HuH-7 (cell line): ENCODE measurements around the gene FYCO1.
"Not testable (repeated sequence)": the region's sequence is repeated elsewhere in the genome, so short reads cannot be mapped to it uniquely, and the experiment has no call there.

ENCODE experiments used
- DNase-seq: peaks from one replicate; pipeline ENCODE4 v3.0.0; 2011; ENCODE audit warnings: low spot score

Gene FYCO1

DNA sequence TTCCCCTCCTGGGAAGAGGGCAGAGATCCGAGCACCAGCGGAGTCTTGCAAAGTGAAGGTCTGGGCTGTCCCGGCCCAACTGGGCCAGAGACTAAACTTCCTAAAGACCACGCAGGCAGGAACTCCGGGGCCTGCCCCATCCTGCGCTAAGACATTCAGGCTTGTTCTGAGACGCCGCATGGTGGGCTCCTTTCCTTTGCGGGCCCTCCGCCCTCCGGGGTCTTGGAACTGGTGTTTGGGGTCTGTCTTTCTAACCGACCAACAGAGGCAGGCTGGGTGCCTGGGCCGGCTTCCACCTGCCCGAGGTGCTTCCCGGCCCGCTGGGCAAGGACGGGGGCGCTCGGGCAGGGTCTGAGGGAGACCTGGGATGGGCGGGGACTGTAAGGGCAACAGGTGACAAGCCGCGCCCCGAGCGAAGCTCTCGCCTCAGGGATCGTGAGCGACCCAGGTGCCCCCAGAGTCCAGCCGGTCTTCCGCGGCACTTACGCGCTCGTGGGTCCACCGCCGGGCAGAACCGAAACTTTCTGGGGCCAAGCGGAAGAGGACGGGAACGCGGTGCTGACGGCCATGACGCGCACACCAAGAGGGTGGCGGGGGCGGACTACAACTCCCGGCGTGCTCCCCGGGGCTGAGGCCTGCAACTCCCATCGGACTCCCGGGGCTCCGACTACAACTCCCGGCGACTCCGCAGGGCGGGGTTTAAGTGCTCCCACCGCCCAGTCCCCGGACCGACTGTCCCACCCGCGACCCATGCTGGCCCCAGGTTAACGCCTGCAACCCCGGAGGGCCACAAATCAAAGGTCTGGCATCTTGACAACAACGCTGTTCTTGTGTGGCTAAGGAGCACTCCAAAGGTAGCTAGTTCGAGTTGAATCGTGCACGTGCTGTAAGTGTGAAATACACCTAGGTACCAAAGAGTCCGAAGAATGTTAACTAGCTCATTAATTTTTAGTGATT is at the start of gene FYCO1:
Gene FYCO1, minus strand, starts transcription at position 589 of the 957 bp plus-strand sequence. CDS start 10,914 bp downstream, outside the sequence.
- peak; percentile 96 for DNase-seq

DNA sequence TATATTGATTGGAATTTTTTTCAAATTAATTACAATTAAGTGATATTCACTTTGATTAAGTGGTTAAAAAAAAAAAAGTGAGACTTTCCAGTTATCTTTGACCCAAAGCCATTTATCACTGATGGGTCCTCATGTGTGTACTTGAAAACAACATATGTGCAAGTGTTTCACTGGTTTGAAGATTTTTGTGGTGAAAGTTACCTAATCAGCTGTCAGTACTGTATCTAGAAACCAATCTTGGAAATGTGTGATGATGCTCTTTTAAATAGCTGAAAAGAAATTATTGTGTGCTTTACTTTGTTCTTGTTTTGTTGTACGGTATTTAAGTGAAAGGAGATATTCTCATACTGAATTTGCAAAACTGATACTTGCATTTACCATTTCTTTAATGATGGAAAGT is 43.3 kb upstream of the FYCO1 start:
- no peak for DNase-seq

DNA sequence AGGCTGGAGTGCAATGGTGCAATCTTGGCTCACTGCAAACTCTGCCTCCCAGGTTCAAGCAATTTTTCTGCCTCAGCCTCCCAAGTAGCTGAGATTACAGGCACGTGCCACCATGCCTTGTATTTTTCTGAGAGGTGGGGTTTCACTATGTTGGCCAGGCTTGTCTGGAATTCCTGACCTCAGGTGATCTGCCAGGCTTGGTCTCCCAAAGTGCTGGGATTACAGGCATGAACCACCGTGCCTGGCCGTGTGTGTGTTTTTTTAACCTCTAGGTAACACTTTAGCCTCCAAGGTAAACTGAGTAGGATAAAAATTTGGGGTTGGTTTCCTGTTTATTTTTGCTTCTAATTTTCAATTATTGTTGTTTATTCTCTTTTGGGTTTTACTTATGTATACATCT is 42.4 kb upstream of the FYCO1 start:
- not testable (repeated sequence) for DNase-seq

DNA sequence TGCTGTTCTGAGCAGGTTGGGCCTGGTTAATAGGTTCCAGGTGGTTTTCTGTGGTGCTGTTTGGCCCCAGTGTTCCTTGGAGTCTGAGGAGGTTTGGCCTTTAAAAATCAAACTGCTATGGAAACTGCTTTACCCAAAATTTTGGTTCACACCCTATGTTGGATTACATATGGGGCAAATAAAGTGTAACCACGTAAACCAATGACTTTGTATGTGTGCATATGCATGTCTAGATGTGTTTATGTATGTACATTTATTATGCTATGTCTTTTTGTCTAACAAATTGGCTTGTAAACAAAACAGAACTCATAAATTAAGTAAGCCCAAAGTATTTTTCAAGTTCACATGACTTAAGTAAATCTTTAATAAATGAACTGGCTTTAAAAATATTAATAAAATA is 40.6 kb upstream of the FYCO1 start:
- no peak for DNase-seq

DNA sequence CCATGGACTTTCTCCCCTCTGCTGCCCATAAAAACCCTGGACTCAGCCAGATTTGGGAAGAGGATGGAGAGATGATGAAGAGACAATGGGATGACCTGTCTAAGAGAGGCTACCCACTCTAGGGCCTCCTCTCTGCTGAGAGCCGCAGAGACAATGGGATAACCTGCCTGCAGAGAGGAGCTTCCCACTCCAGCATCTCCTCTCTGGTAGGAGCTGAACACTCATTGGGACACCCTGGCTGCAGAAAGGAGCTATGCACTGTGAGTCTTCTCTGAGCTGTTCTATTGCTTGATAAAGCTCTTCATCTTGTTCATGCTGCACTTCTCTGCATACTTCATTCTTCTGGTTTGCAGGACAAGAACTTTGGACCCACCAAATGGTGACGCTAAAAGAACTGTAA is 36.1 kb upstream of the FYCO1 start:
- DNase-seq: no peak

DNA sequence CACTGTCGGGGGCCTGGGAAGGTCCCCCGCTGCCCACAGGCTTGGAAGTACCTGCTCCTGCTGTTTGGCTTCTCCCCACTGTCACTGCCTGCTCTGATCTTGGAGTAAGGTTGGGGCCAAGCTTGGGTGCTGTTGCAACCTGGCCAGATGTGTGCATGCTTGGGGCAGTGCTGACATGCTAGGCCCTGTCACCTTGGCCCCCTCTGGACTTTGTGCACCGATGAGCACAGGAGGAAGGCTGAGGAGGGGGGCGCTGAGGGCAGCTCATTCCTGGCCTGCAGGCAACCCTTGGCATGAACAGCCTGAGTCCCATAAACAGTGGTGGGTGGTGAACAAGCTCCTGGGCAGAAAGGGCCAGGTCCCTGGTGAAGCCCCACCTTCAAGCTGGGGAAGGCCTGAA is 35.6 kb upstream of the FYCO1 start:
- no peak for DNase-seq

DNA sequence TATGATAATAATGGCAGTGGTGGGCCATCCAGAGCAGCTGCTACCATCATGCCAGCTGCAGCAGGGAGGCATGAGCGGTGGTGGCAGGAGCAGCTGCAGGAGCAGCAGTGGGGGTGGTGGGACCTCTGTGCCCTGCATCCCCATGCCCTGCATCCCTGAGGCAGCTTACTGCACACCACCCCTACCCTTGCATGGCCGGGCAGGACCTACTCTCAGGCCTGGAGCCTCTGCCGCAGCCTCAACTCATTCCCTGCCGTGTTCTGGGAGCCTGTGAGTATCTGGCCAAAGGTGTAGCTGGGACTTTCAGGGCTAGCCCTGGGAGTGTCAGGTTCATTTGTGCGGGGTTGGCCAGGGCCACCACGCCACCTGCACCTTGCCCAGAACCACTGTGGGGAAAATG is 35.0 kb upstream of the FYCO1 start:
- DNase-seq: no peak

DNA sequence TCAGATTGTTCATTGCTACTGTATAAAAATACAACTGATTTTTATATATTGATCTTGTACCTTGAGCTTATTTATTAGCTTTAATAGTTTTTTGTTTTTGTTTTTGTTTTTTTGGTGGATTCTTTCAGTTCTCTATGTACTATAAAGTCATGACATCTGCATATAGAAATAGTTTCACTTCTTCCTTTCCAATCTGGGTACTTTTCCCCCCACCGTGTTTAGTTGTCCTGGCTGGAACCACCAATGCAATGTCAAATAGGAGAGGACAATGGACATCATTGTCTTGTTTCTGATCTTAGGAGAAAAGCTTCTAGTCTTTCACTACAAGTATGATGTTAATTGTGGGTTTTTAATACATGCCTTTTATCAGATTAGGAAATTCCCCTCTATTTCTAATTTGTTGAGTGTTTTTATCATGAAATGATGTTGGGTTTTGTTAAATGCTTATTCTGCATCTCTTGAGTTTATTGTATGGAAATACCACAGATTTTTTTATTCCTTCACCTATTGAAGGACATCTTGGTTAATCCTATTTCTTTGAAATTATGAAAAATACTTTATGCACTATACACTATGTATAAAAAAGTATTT is 34.4 kb upstream of the FYCO1 start:
- no peak for DNase-seq

DNA sequence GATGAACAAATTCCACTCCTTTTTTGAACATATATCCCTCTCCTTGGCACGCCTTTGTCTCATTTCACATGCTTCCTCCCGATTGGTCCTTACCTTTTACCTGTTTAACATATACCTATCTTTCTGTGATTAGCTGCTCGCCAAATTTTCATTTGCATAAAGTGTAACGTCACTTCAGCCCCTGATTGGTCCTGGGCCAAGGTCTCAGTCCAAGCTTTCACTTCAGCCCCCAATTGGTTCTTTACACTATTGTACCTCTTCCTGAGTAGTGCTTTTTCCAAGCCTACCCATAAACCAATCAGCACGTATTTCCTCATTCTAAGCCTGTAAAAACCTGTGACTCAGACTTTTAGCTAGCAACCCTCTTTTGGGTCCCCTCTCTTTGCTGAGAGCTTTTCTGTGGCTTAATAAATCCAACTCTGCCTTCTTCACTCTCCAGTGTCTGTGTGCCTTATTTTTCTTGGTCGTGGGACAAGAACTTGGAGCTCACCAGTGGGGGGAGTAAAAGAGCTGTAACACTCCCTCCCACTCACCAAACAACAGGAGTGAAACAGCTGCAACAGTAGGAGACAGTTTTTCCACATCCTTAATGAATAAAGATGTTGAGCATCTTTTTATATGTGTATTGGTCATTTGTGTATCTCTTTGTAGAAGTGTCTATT is 32.2 kb upstream of the FYCO1 start:
- DNase-seq: no peak

DNA sequence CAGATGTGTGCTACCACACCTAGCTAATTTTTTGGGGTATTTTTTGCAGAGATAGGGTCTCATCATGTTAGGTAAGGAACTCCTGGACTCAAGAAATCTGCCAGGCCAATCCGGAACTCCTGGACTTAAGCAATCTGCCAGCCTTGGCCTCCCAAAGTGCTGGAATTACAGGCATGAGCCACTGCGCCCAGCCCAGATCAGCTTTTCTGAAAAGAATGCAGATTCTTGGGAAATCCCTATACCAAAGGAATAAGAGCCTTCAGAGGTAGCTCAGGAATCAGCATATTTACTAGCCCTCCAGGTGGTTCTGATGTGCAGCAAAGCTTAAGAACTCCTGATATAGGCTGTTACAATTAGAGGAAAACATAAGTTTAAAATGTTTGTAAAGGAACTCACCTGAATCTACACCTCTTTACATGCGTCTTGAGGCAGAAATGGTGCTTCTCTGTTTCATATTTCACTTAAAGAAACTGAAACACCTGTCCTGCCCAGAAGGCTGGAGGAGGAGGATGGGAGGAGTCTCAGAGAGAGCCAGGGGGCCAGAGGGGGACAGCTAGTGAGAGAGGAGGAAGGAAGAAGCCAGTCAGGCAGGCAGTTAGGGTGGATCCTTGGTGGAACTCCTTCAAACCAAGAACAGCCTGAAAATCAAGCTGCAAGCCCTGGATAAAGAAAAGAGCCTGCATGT is 31.5 kb upstream of the FYCO1 start, which contains the start of gene XCR1:
Gene XCR1, minus strand, starts transcription at position 463 of the 685 bp plus-strand sequence. CDS start 5,536 bp downstream, outside the sequence.
- no peak for DNase-seq

DNA sequence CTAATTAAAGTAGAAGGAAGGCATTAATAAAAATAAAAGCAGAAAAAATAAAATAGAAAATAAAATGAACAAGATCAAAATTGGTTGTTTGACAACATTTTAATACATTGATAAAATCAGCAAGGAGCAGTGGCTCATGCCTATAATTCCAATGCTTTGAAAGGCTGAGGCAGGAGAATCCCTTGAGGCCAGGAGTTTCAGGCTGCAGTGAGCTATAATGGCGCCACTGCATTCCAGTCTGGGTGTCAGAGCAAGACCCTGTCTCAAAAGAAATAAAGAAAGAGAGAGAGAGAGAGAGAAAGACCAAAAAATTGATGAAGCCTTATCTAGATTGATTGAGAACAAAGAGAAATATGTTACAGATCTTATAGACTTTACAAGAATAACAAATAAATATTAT is 29.5 kb upstream of the FYCO1 start:
- DNase-seq: no peak

DNA sequence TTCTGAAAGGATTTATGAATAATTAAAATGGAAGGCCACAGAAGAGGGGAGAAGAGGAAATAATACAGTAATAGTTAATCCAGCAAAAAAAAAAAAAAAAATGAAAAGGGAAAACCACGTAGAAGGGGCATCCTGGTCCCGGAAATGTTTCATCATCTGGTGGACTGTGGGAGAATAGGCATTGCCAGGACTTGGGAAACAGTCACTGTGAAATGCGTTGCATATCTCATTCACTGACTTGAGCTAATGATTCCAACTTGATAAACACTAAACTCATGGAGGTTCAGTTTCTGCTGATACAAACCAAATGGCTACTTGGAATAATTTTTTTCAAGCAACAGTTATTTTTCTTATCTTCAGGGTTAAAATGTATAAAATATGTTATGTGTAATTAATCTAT is 28.5 kb upstream of the FYCO1 start:
- no peak for DNase-seq

DNA sequence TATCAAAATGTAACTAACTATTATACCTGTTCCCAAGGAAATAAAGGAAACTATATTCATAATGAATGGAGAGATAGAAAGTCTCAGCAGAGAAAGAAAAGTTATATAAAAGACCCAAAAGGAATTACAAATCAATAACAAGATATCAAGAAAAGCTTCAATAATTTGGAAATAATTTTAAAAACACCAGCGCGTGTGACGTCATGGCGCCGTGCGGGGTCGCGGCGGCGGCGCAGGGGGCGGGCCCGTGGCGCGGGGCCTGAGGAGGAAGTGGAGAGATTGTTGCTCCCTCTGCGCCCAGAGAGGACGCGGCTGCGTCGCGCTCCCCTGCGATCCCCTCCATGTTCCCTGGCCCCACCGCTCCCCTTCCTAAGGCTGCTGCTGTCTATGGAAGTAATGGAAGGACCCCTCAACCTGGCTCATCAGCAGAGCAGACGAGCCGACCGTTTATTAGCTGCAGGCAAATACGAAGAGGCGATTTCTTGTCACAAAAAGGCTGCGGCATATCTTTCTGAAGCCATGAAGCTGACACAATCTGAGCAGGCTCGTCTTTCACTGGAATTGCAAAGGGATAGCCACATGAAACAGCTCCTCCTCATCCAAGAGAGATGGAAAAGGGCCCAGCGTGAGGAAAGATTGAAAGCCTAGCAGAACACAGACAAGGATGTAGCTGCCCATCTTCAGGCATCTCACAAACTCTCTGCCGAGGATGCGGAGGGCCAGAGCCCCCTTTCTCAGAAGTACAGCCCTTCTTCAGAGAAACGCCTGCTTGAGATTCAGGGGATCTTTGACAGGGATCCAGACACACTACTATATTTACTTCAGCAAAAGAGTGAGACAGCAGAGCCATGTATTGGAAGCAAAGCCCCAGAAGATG is 27.5 kb upstream of the FYCO1 start:
- no peak for DNase-seq

DNA sequence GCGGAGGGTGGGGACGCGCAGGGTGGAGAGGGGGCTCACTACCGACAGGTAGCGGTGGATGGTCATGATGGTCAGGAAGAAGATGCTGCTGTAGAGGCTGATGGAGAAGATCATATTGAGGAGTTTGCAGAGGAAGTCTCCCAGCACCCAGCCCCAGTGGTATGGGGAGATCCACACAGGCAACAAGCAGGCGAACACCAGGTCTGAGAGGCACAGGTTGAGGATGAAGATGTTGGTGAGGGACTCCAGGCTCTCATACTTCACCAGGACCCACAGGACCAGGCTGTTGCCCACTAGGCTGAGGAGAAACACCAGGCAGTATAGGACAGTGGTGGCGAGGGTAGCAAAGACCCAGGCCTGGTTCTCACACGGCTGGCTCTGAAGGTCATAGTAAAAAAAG is 25.9 kb upstream of the FYCO1 start:
- no peak for DNase-seq

DNA sequence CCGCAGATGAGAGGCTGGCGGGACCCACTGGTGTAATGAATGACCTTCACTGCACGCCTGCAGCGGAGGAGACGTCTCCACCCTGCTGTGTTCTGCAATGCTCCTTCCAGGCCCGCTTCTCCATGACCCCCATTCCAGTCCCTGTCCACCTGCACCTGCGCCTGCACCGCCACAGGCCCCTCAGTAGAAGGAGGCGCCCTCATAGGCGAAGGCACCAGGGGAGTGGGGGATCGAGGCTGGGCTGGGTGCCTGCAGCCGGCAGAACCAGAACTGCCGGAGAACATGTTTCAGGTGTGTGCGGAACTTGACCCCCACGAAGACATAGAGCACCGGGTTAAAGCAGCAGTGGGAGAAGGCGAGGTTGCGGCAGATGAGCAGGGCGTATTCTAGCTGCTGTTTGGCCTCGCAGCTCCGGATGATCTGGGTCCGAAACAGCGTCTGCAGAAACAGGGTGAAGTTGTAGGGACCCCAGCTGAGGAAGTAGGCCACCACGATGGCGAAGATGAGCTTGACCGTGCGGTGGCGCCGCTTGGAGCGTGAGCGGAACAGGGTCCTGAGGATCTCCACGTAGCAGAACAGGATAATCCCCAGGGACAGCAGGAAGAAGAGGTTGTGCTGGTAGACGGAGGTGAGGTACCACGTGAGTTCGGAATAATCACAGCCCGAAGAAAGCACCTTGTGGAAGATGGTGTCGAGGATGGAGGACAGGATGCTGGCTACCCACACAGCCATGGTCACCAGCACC is 25.3 kb upstream of the FYCO1 start:
- DNase-seq: no peak

DNA sequence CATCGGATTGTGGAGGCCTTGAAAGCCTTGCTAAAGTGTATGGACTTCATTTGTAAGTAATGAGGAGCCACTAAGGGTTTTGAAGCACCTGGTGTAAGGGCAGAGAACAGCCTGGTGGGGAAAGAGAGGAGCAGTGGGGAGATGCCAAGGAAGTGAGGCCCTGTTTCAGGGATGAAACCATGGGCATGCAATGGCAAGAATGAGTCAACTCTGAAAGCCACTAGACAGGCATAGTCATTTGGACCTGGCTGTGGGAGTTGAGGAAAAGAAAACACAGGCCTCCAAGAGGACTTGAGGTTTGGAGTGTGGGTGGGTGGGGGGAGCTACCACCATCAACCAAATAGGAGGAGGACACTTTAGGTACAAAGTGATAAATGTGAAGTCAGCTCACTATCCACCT is 24.1 kb upstream of the FYCO1 start:
- no peak for DNase-seq

DNA sequence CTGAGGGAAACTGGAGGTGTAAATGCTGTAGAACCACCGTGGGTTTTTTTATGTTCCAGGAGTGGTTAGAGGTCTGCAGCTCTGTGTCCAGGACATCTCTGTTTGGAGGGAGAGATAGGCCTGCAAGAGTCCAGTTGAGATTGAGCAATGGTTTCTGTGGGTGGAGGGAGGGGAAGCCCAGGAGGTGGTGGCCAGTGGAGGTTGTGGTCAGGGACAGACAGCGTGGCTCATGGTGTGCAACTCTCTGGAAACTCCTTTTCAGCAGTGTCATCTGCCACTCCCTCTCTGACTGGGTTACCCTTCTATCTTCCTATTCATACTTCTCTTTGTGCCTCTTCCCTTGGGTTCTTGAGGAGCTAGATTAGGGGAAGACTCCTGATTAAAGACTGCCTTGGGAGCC is 22.1 kb upstream of the FYCO1 start:
- no peak for DNase-seq

DNA sequence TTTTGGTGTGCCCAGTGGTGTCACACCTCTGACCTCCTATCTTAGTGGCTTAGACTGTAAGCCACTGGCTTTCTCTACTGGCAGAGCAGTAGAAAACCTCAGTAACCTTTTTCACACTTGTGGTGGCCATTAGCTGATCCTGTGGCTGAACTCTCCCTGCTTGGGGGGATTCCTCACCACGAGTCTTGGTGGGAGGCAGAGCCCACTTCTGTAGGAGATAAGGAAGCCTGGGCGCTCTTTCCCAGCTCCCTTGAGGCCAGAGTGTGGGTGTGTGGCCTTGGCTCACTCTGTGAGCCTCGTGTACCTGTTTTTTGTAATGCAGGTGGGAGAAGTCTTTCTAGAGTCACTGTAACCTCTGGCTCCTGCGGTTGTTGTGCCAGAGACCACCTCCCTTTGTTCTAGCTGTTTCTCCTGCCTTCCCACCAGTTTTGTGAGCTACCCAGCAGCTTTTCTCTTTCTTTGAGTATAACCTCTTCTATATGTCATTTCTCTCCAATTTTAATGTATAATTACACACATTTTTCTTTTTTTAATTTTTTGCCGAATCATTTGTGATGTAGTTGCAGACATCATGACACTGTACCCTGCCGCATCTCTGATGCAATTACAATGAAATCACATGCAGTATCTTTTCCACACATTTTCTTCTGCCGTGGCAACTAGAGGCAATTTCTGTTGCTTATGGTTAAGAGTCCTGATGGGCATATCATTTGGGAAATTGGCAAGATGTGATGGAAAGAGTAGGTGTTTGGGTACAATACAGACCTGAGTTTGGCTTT is 17.9 kb upstream of the FYCO1 start:
- DNase-seq: no peak

DNA sequence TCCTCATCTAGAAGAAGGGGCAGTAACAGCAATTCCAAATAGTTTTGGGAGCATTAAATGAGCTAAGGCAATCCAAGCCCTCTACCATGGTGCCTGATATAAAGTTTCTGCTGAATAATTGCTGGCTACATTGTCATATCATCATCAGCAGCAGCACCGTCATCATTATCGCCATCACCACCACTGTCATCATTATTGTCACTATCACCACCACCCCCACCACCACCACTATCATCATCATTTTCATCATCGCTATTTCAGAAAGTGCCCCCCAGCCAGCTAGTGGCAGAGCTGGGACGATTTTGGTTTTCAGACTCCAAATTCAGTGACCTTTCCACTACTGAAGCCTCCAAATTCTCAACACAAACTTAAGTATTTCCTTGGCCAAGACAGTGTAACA is 16.6 kb upstream of the FYCO1 start:
- DNase-seq: no peak
